ENCODE measurements around the gene USP24. TPM values are rescaled to one million over a fixed set of nuclear protein-coding genes. Genes with fewer than 3 reads are reported as not detected.
A peak's percentile ranks its signal among the peaks of the same experiment; 100 is the strongest.

USP24 gene
- total RNA-seq, 4 donors from 2014 or later = 21.8 to 47.1 (median 28.1) TPM

DNA sequence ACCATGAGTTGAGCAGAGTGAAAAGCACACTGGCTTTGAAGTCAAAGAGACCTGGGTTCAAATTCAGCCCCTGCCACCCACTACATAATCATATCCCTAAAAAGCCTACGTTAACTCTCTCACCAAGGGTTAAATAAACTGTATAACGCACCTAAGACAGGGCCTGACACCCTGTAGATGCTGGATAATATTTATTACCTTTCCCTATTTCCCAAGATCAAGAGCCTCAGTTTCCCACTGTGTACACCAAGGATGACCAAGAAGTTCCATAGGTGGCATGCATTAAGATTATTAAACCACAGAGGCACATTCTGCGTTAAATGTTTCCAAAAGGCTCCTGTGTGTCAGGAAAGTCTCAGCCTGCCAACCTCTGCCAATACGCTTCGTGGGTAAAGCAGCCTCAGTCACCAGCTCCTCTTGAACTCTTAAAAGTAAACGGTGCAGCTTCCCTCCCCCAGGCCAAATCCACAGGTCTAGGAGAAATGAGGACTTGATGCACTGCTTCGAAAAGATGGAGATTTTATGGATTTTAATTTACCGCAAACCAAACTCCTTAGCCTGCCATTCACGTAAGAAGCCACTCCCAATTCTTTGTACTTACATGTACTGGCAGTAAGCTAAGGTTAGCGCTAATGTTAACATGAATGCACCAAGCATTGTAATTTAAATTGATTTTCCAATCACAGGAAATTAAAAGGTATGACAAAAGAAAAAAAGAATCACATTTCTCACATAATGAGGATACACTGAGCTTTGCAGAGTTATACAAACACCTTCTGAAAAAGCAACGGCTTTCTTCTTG, 2.6 kb downstream of the USP24 start:
- H3K27ac ChIP-seq = peak overlapping the region in 2 of 4 donors; percentile 93 to 94
- DNase-seq = no peak
- WGBS, 2 donors = 21 to 25% methylated on average over 9 to 11 of the region's 11 CpGs
- peak overlapping the region in 3 of 4 donors; percentile 69 to 96 (median 80) for H3K4me3 ChIP-seq
- H3K9me3 ChIP-seq = no peaks in the 10 kb centered on the region
- H3K4me1 ChIP-seq = peaks cover 11 to 79% (median 21%) of the 10 kb centered on the region in 3 donors
- TF ChIP-seq POLR2A (IDR thresholded peaks at IDR 0.05) = no peak
- TF ChIP-seq, protein P1, sequence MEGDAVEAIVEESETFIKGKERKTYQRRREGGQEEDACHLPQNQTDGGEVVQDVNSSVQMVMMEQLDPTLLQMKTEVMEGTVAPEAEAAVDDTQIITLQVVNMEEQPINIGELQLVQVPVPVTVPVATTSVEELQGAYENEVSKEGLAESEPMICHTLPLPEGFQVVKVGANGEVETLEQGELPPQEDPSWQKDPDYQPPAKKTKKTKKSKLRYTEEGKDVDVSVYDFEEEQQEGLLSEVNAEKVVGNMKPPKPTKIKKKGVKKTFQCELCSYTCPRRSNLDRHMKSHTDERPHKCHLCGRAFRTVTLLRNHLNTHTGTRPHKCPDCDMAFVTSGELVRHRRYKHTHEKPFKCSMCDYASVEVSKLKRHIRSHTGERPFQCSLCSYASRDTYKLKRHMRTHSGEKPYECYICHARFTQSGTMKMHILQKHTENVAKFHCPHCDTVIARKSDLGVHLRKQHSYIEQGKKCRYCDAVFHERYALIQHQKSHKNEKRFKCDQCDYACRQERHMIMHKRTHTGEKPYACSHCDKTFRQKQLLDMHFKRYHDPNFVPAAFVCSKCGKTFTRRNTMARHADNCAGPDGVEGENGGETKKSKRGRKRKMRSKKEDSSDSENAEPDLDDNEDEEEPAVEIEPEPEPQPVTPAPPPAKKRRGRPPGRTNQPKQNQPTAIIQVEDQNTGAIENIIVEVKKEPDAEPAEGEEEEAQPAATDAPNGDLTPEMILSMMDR (IDR thresholded peaks at IDR 0.05) = no peak
- H3K36me3 ChIP-seq = no peaks in the 10 kb centered on the region
- intact Hi-C loops (cut with DNase I) = no loop called here
- H3K27me3 ChIP-seq = no peaks in the 10 kb centered on the region

DNA sequence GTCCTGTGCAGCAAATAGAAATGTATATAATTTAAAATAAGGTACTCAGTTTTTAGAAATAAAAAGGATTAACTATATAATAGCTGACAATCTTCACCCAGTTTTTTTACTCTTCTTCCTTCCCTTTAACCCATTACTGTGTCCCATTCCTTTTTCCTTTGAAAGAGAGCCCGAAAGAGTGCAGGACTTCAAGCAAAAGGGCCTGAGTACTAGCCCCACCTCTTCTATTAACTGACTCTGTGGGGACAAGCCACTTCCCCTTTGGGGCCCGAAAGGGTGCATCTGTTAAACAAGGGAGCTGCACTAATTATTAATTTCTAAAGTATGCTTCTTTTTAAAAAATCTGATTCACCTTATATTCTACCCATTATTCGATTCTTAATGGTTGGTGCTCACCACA, 3.3 kb downstream of the USP24 start:
- peak overlapping the region in 2 of 4 donors; percentile 93 to 94 for H3K27ac ChIP-seq
- H3K4me3 ChIP-seq = peak overlapping the region in 2 of 4 donors; percentile 69 to 96
- H3K9me3 ChIP-seq = no peaks in the 10 kb centered on the region
- H3K4me1 ChIP-seq = peaks cover 11 to 83% (median 21%) of the 10 kb centered on the region in 3 donors
- peaks cover 0 to 1% (median 0%) of the 10 kb centered on the region in 3 donors for H3K36me3 ChIP-seq
- intact Hi-C loops (cut with DNase I) = no loop called here
- TF ChIP-seq, protein P1 (IDR thresholded peaks at IDR 0.05) = no peak
- TF ChIP-seq POLR2A (IDR thresholded peaks at IDR 0.05) = no peak
- no peak for DNase-seq
- WGBS, 2 donors = 63 to 66% methylated on average over 3 of the region's 3 CpGs
- no peaks in the 10 kb centered on the region for H3K27me3 ChIP-seq

DNA sequence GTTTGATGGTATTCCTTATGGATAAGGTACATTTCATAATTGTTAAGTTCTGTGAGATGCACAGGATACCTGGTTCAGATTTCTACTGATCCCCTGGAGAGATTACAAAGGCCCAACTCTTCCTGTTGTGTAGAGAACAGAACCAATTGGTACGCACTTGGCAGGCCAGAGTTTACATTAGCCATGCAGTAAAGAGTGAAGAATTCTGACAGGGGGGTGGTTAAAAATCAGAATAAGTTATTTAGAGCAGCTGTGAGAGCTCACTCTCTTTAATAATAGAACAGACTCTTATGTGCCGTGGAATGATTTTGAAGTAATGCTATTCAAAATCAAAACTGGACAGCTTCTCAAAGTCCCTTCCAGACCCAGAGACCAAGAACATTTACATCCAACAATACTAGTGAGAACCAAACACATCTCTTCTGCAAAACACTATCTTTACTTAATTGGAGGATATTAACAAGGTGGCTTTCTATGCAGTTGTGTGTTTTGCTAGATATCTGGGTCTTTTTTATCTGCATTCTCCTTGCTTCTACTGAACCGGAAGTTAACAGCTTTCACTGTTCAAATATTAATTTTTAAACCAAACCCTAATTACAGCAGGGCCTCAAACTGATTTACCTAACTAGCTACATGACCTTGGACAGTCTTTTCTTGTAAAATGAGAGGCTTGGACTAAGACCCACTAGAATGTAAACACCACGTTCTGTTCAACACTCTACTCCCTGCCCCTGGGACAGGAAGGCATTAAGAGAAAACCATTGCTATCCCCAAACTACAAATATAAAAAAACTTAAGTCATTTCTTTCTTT, 4.0 kb downstream of the USP24 start:
- Histone ChIP-seq H3K27ac (peak overlapping the region in 3 of 4 donors; percentile 29 to 94 (median 93)), H3K36me3 (peaks cover 0 to 3% (median 0%) of the 10 kb centered on the region in 3 donors), H3K27me3 (no peaks in the 10 kb centered on the region), H3K9me3 (no peaks in the 10 kb centered on the region), H3K4me3 (peak overlapping the region in 1 of 4 donors; percentile 25), H3K4me1 (peaks cover 11 to 83% (median 19%) of the 10 kb centered on the region in 3 donors)
- WGBS, 2 donors = 36 to 43% methylated on average over 4 of the region's 4 CpGs
- intact Hi-C loops (cut with DNase I) = no loop called here
- TF ChIP-seq, protein P1 (IDR thresholded peaks at IDR 0.05) = no peak
- TF ChIP-seq POLR2A (IDR thresholded peaks at IDR 0.05) = no peak
- DNase-seq = no peak

DNA sequence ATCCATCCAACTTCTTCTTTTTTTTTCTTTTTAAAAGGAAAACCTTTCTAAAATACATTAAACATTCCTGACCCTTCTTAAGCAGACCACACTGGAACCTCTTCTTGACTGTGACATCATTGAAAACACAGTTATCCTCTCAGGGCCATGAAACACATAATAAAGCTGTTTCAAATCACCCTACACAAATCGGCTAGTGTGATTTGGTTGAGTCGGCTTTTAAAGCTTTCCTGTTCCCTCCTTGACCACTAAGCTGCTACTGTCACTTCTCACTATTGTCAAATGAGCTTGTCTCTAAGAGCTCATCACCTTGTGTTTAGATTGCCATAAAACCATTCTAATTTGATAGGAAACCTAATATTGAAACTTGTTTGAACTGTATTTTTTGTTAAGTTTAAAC, 5.9 kb downstream of the USP24 start:
- 26 to 39% methylated on average over 2 of the region's 2 CpGs for WGBS, 2 donors
- intact Hi-C loops (cut with DNase I) = no loop called here

More for the DNA sequence above, 5.9 kb downstream of the USP24 start:
- TF ChIP-seq, protein P1 (IDR thresholded peaks at IDR 0.05) = no peak
- TF ChIP-seq POLR2A (IDR thresholded peaks at IDR 0.05) = no peak
- no peaks in the 10 kb centered on the region for H3K9me3 ChIP-seq
- H3K4me3 ChIP-seq = no peak overlapping the region
- H3K27ac ChIP-seq = no peak overlapping the region
- peaks cover 11 to 97% (median 22%) of the 10 kb centered on the region in 3 donors for H3K4me1 ChIP-seq
- H3K27me3 ChIP-seq = no peaks in the 10 kb centered on the region
- no peak for DNase-seq
- peaks cover 0 to 3% (median 0%) of the 10 kb centered on the region in 3 donors for H3K36me3 ChIP-seq

Data from esophagus squamous epithelium (tissue), 5 donors.